HepG2 (cell line): Measurements from ENCODE around the gene BMPER. TPM values are rescaled to one million over a fixed set of nuclear protein-coding genes. Genes with fewer than 3 reads are reported as not detected.

Experiments used
- ATAC-seq: fragments of 200-7000 bp; cut with Tn5 transposase; 3 replicates; pipeline ENCODE4 v1.9.1; 2020; ENCODE audit warnings: mild to moderate bottlenecking, moderate library complexity
- BruUV-seq: library from RNA; stranded (reverse); fragments of 400-500 nt; replicated peaks from 2 replicates; lab custom pipeline; 2021; lab: Mats Ljungman, UMichigan
- CTCF ChIA-PET: fragments of 300-600 bp; formaldehyde crosslinking; extraction: SDS; loops from one replicate; lab custom pipeline; 2021; ENCODE audit warnings: low total read pairs, inconsistent platforms, low intra/inter-chr PET ratio; lab: Yijun Ruan, JAX
- POLR2A ChIA-PET: fragments of 350-600 bp; sonication (Branson Sonifier 250); formaldehyde crosslinking; loops from one replicate; lab custom pipeline; 2020; ENCODE audit warnings: antibody characterized with exemption, inconsistent platforms; lab: Yijun Ruan, JAX
- DNase-seq: peaks from one replicate; pipeline ENCODE4 v3.0.0-alpha.2; 2015; ENCODE audit warnings: low spot score
- FAIRE-seq: peaks from 3 replicates; lab custom pipeline; 2011; peaks lifted over from hg19 to GRCh38; lab: Jason Lieb, UNC
- H2AFZ ChIP-seq: one replicate; pipeline ENCODE4 v1.6.1; 2011; ENCODE audit warnings: low read length, inconsistent platforms
- H3K27ac ChIP-seq: fragments of 300-600 bp; 3 replicates; pipeline ENCODE4 v1.8.0; 2011; ENCODE audit warnings: mixed run types, mild to moderate bottlenecking, mixed read lengths, low read length, inconsistent platforms; ENCODE audit not compliant: insufficient read depth; ENCODE audit errors: extremely low read length
- H3K27me3 ChIP-seq, 2 experiments: fragments of 200-600 bp in 1 of 2; 2 replicates in 1 of 2; 3 replicates in 1 of 2; pipeline versions ENCODE4 v1.6.0 to v1.8.0; 2011; ENCODE audit warnings: low read length in 2 of 2, mild to moderate bottlenecking in 2 of 2, moderate library complexity in 2 of 2, inconsistent platforms in 1 of 2; ENCODE audit not compliant: insufficient read depth in 2 of 2, control insufficient read depth in 1 of 2
- H3K36me3 ChIP-seq, 2 experiments: fragments of 200-600 bp in 1 of 2; replicated peaks in 1 of 2; 2 replicates in 1 of 2; 3 replicates in 1 of 2; pipeline versions ENCODE4 v1.5.1 to v1.8.0; 2011; ENCODE audit warnings: low read length in 2 of 2, inconsistent platforms in 1 of 2; ENCODE audit not compliant: insufficient read depth in 2 of 2, control insufficient read depth in 1 of 2
- H3K4me1 ChIP-seq: 2 replicates; pipeline ENCODE4 v1.5.1; 2012; ENCODE audit warnings: low read length, inconsistent platforms; ENCODE audit not compliant: insufficient read depth
- H3K4me2 ChIP-seq: 2 replicates; pipeline ENCODE4 v1.6.0; 2011; ENCODE audit warnings: low read depth, low read length, inconsistent platforms
- H3K4me3 ChIP-seq, 3 experiments: fragments of 200-600 bp in 1 of 3; sonication (generic), shearing (Covaris generic) in 1 of 3; replicated peaks in 1 of 3; 2 replicates each; pipeline ENCODE4 v1.5.1; 2011 to 2016; ENCODE audit warnings: low read length in 3 of 3, inconsistent platforms in 2 of 3, low read depth in 2 of 3, mild to moderate bottlenecking in 2 of 3, control low read depth in 1 of 3, mixed read lengths in 1 of 3; ENCODE audit not compliant: insufficient read depth in 1 of 3
- H3K79me2 ChIP-seq: one replicate; pipeline ENCODE4 v1.6.1; 2011; ENCODE audit warnings: low read length, inconsistent platforms; ENCODE audit not compliant: insufficient read depth
- H3K9ac ChIP-seq: 2 replicates; pipeline ENCODE4 v1.6.0; 2011; ENCODE audit warnings: mild to moderate bottlenecking, low read depth, low read length, inconsistent platforms; ENCODE audit not compliant: insufficient read depth
- H3K9me3 ChIP-seq: 2 replicates; pipeline ENCODE4 v1.5.1; 2012; ENCODE audit warnings: mild to moderate bottlenecking, low read length
- H4K20me1 ChIP-seq: 2 replicates; pipeline ENCODE4 v1.6.0; 2011; ENCODE audit warnings: inconsistent platforms, mild to moderate bottlenecking, low read length, moderate library complexity; ENCODE audit not compliant: insufficient read depth
- GLI4 ChIP-seq: sonication (generic); formaldehyde crosslinking; IDR thresholded peaks from 2 replicates; pipeline ENCODE4 v1.5.1; 2020; ENCODE audit warnings: missing genetic modification reagents, mild to moderate bottlenecking, moderate library complexity, borderline replicate concordance
- GPN1 ChIP-seq: sonication (generic); formaldehyde crosslinking; IDR thresholded peaks from 2 replicates; pipeline ENCODE4 v1.5.1; 2020; ENCODE audit warnings: missing genetic modification reagents, borderline replicate concordance
- NFE2L1 ChIP-seq: sonication (generic); formaldehyde crosslinking; IDR thresholded peaks from 2 replicates; pipeline ENCODE4 v1.4.0; 2020; ENCODE audit warnings: missing genetic modification reagents, mild to moderate bottlenecking, borderline replicate concordance
- PLRG1 ChIP-seq: fragments of 450-650 bp; conservative IDR thresholded peaks from 2 replicates; pipeline ENCODE4 v1.6.1; 2016
- RNF219 ChIP-seq: sonication (generic); formaldehyde crosslinking; IDR thresholded peaks from 2 replicates; pipeline ENCODE4 v1.5.0; 2020; ENCODE audit warnings: mild to moderate bottlenecking, missing genetic modification reagents
- STAG1 ChIP-seq: sonication (generic); formaldehyde crosslinking; IDR thresholded peaks from 2 replicates; pipeline ENCODE4 v1.4.0; 2020; ENCODE audit warnings: missing genetic modification reagents
- TFE3 ChIP-seq: IDR thresholded peaks from 2 replicates; pipeline ENCODE4 v1.6.1; 2016
- YY1 ChIP-seq: IDR thresholded peaks from 2 replicates; pipeline ENCODE4 v1.6.1; 2011; ENCODE audit warnings: low read length, low read depth, moderate library complexity, mild to moderate bottlenecking; ENCODE audit not compliant: insufficient read depth, insufficient replicate concordance
- ZNF326 ChIP-seq: sonication (generic); formaldehyde crosslinking; IDR thresholded peaks from 2 replicates; pipeline ENCODE4 v1.4.0; 2020; ENCODE audit warnings: missing genetic modification reagents, borderline replicate concordance
- ZNF557 ChIP-seq: sonication (generic); formaldehyde crosslinking; IDR thresholded peaks from 2 replicates; pipeline ENCODE4 v1.4.0; 2020; ENCODE audit warnings: missing genetic modification reagents
- WGBS: methylation state at CpG from one replicate; pipeline ENCODE4 v1.1.6; 2017; ENCODE audit warnings: low lambda C conversion rate; 5-methylcytosine and 5-hydroxymethylcytosine counted together
- in situ Hi-C: cut with HindIII; loops from 2 replicates; pipeline ENCODE4 v1.10.0; 2017; ENCODE audit warnings: low pct_unique_long_range_greater_than_20kb; ENCODE audit not compliant: extremely low pct_ligation_motif_present
- intact Hi-C: fragments of 100-400 bp; cut with micrococcal nuclease; formaldehyde crosslinking; loops from one replicate; pipeline ENCODE4 v1.10.0; 2022; ENCODE audit not compliant: unreplicated experiment
- polyA plus RNA-seq, 8 experiments: library from polyadenylated mRNA; depleted of rRNA in 3 of 8; stranded (reverse) in 7 of 8; unstranded in 1 of 8; fragments of >200 nt; fragmentation: Illumina TruSeq in 4 of 8; extraction: Trizol in 4 of 8; gene quantifications; 2 replicates each; pipeline versions ENCODE4 v1.2.1 to v1.2.3, GENCODE V29; 2011 to 2016; ENCODE audit warnings: low read depth in 4 of 8, missing spikeins in 1 of 8, mixed read lengths in 1 of 8; ENCODE audit not compliant: insufficient read depth in 1 of 8
- total RNA-seq, 5 experiments: library from RNA; depleted of rRNA; stranded (reverse); fragments of >200 nt; fragmentation: Illumina TruSeq; extraction: Trizol; gene quantifications; 2 replicates each; pipeline ENCODE4 v1.2.3, GENCODE V29; 2016; ENCODE audit warnings: low read depth in 1 of 5
- TF ChIP-seq, protein P1 (sequence below): sonication (generic); formaldehyde crosslinking; IDR thresholded peaks from 2 replicates; pipeline ENCODE4 v1.4.0; 2020; ENCODE audit warnings: mild to moderate bottlenecking, low read depth, missing genetic modification reagents
- TF ChIP-seq, protein P2 (sequence below): IDR thresholded peaks from 2 replicates; pipeline ENCODE4 v1.6.1; 2012; ENCODE audit warnings: low read depth, low read length, improper control_type of control experiment
- TF ChIP-seq, protein P3 (sequence below): sonication (generic); formaldehyde crosslinking; IDR thresholded peaks from 2 replicates; pipeline ENCODE4 v1.5.1; 2020; ENCODE audit warnings: missing genetic modification reagents, mild to moderate bottlenecking, borderline replicate concordance

BMPER gene
- total and polyA plus RNA-seq, 2 of the 13 experiments (the other 11 are each of a cell fraction or from before 2014, with no cell fraction given): not detected

- TF ChIP-seq, protein P1, sequence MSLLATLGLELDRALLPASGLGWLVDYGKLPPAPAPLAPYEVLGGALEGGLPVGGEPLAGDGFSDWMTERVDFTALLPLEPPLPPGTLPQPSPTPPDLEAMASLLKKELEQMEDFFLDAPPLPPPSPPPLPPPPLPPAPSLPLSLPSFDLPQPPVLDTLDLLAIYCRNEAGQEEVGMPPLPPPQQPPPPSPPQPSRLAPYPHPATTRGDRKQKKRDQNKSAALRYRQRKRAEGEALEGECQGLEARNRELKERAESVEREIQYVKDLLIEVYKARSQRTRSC (CRISPR knock-in tag): no peak
- TF ChIP-seq TFE3: no peak
- TF ChIP-seq ZNF557 (CRISPR knock-in tag): no peak
- no peak for TF ChIP-seq PLRG1
- TF ChIP-seq ZNF326: no peak
- TF ChIP-seq STAG1 (CRISPR knock-in tag): peak; percentile 37; the same call in 1 of the 2 replicates
- no peak for TF ChIP-seq YY1
- TF ChIP-seq GPN1: no peak
Measured at GRCh38 chr7:33886149-33886623, 19.2 kb upstream of the BMPER start (continued).

- Histone ChIP-seq H3K36me3 (no peaks in the 10 kb centered on the region), H3K4me3 (no peak overlapping the region), H3K9ac (no peak overlapping the region), H3K4me1 (no peaks in the 10 kb centered on the region), H3K79me2 (no peaks in the 10 kb centered on the region), H3K27me3 (peaks cover 2 to 28% of the 10 kb centered on the region in 2 experiments; a peak in 2 of 5 replicates), H3K27ac (no peak overlapping the region), H2AFZ (no peak overlapping the region), H3K9me3 (no peaks in the 10 kb centered on the region), H4K20me1 (no peaks in the 10 kb centered on the region), H3K4me2 (no peak overlapping the region)
- intact Hi-C loops: no loop called here
- 0% methylated on average over 4 of the region's 5 CpGs for WGBS
- POLR2A ChIA-PET: no interaction called here
- in situ Hi-C loops: no loop called here
- FAIRE-seq (no peak), DNase-seq (no peak), ATAC-seq (no peak)
- BruUV-seq: no TSS peak
- CTCF ChIA-PET: no interaction called here
- TF ChIP-seq GLI4 (CRISPR knock-in tag) (no peak), RNF219 (CRISPR knock-in tag) (no peak), NFE2L1 (CRISPR knock-in tag) (no peak), GPN1 (no peak)
- TF ChIP-seq, protein P2, sequence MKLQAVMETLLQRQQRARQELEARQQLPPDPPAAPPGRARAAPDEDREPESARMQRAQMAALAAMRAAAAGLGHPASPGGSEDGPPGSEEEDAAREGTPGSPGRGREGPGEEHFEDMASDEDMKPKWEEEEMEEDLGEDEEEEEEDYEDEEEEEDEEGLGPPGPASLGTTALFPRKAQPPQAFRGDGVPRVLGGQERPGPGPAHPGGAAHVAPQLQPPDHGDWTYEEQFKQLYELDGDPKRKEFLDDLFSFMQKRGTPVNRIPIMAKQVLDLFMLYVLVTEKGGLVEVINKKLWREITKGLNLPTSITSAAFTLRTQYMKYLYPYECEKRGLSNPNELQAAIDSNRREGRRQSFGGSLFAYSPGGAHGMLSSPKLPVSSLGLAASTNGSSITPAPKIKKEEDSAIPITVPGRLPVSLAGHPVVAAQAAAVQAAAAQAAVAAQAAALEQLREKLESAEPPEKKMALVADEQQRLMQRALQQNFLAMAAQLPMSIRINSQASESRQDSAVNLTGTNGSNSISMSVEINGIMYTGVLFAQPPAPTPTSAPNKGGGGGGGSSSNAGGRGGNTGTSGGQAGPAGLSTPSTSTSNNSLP: no peak
- TF ChIP-seq, protein P3, sequence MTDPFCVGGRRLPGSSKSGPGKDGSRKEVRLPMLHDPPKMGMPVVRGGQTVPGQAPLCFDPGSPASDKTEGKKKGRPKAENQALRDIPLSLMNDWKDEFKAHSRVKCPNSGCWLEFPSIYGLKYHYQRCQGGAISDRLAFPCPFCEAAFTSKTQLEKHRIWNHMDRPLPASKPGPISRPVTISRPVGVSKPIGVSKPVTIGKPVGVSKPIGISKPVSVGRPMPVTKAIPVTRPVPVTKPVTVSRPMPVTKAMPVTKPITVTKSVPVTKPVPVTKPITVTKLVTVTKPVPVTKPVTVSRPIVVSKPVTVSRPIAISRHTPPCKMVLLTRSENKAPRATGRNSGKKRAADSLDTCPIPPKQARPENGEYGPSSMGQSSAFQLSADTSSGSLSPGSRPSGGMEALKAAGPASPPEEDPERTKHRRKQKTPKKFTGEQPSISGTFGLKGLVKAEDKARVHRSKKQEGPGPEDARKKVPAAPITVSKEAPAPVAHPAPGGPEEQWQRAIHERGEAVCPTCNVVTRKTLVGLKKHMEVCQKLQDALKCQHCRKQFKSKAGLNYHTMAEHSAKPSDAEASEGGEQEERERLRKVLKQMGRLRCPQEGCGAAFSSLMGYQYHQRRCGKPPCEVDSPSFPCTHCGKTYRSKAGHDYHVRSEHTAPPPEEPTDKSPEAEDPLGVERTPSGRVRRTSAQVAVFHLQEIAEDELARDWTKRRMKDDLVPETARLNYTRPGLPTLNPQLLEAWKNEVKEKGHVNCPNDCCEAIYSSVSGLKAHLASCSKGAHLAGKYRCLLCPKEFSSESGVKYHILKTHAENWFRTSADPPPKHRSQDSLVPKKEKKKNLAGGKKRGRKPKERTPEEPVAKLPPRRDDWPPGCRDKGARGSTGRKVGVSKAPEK (CRISPR knock-in tag): no peak
Measured at GRCh38 chr7:33887266-33887975, 17.9 kb upstream of the BMPER start.
